ENCODE measurements around the gene RHD.

GRCh38 chr1:25361901-25362300, 89.6 kb downstream of the RHD start:
- TF ChIP-seq POLR2A (IDR thresholded peaks at IDR 0.05) = no peak
- TF ChIP-seq, protein P1, sequence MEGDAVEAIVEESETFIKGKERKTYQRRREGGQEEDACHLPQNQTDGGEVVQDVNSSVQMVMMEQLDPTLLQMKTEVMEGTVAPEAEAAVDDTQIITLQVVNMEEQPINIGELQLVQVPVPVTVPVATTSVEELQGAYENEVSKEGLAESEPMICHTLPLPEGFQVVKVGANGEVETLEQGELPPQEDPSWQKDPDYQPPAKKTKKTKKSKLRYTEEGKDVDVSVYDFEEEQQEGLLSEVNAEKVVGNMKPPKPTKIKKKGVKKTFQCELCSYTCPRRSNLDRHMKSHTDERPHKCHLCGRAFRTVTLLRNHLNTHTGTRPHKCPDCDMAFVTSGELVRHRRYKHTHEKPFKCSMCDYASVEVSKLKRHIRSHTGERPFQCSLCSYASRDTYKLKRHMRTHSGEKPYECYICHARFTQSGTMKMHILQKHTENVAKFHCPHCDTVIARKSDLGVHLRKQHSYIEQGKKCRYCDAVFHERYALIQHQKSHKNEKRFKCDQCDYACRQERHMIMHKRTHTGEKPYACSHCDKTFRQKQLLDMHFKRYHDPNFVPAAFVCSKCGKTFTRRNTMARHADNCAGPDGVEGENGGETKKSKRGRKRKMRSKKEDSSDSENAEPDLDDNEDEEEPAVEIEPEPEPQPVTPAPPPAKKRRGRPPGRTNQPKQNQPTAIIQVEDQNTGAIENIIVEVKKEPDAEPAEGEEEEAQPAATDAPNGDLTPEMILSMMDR (IDR thresholded peaks at IDR 0.05) = no peak
- TF ChIP-seq EP300 (IDR thresholded peaks at IDR 0.05) = no peak
